Hepatocyte (in vitro differentiated cells): ENCODE measurements around the gene PRKG1. TPM values are rescaled to one million over a fixed set of nuclear protein-coding genes. Genes with fewer than 3 reads are reported as not detected.
"Not testable (repeated sequence)": the region's sequence is repeated elsewhere in the genome, so short reads cannot be mapped to it uniquely, and the experiment has no call there.

ENCODE experiments used
- DNase-seq: peaks from one replicate; pipeline ENCODE4 v3.0.0-alpha.2; 2016; ENCODE audit warnings: low spot score
- H2AFZ ChIP-seq: fragments of 200-600 bp; sonication (generic); 2 replicates; pipeline ENCODE4 v1.6.0; 2016; ENCODE audit warnings: antibody characterized with exemption, mild to moderate bottlenecking
- H3K27ac ChIP-seq: fragments of 200-600 bp; sonication (generic); 2 replicates; pipeline ENCODE4 v1.5.1; 2016; ENCODE audit warnings: mild to moderate bottlenecking
- H3K27me3 ChIP-seq: fragments of 200-600 bp; sonication (generic); 2 replicates; pipeline ENCODE4 v1.6.1; 2016
- H3K36me3 ChIP-seq: fragments of 200-600 bp; sonication (generic); replicated peaks from 2 replicates; pipeline ENCODE4 v1.5.1; 2016; ENCODE audit warnings: low read depth; ENCODE audit not compliant: insufficient read depth
- H3K4me1 ChIP-seq: fragments of 200-600 bp; sonication (generic); 2 replicates; pipeline ENCODE4 v1.5.1; 2016; ENCODE audit warnings: mild to moderate bottlenecking, moderate library complexity; ENCODE audit not compliant: insufficient read depth
- H3K4me2 ChIP-seq: fragments of 200-600 bp; sonication (generic); 2 replicates; pipeline ENCODE4 v1.6.0; 2016
- H3K4me3 ChIP-seq: fragments of 200-600 bp; sonication (generic); 2 replicates; pipeline ENCODE4 v1.5.1; 2016; ENCODE audit warnings: mild to moderate bottlenecking
- H3K79me2 ChIP-seq: fragments of 200-600 bp; sonication (generic); 2 replicates; pipeline ENCODE4 v1.6.0; 2017; ENCODE audit warnings: mild to moderate bottlenecking
- H3K9me2 ChIP-seq: fragments of 200-600 bp; sonication (generic); replicated peaks from 2 replicates; pipeline ENCODE4 v1.6.0; 2017; ENCODE audit warnings: mild to moderate bottlenecking; ENCODE audit not compliant: insufficient read depth
- H3K9me3 ChIP-seq: fragments of 200-600 bp; sonication (generic); 2 replicates; pipeline ENCODE4 v1.5.1; 2016; ENCODE audit warnings: low read depth, mild to moderate bottlenecking
- H4K20me1 ChIP-seq: fragments of 200-600 bp; sonication (generic); 2 replicates; pipeline ENCODE4 v1.6.0; 2016; ENCODE audit warnings: mild to moderate bottlenecking; ENCODE audit not compliant: insufficient read depth, poor library complexity, severe bottlenecking
- EZH2 ChIP-seq: fragments of 200-600 bp; sonication (generic); IDR thresholded peaks from 2 replicates; pipeline ENCODE4 v1.6.1; 2016; ENCODE audit warnings: antibody characterized with exemption, mild to moderate bottlenecking, borderline replicate concordance
- EZH2phosphoT487 ChIP-seq: fragments of 200-600 bp; sonication (generic); IDR thresholded peaks from one replicate; pipeline ENCODE4 v1.6.1; 2018; ENCODE audit warnings: antibody characterized with exemption, mild to moderate bottlenecking, low read depth, moderate library complexity; ENCODE audit not compliant: unreplicated experiment, severe bottlenecking
- WGBS: methylation state at CpG from one replicate; pipeline ENCODE4 v1.1.6; 2016; ENCODE audit warnings: low lambda C conversion rate; ENCODE audit errors: missing lambda C conversion rate; 5-methylcytosine and 5-hydroxymethylcytosine counted together
- polyA plus RNA-seq: library from polyadenylated mRNA; unstranded; fragments of >200 nt; fragmentation: Nextera tagmentation; extraction: Ambion mirVana; gene quantifications from 2 replicates; pipeline ENCODE4 v1.2.1, GENCODE V29; 2016
- total RNA-seq: library from RNA; depleted of rRNA; stranded (reverse); fragments of >200 nt; gene quantifications from 2 replicates; pipeline ENCODE4 v1.2.3, GENCODE V29; 2014
- TF ChIP-seq, protein P1 (sequence below): fragments of 200-600 bp; sonication (generic); IDR thresholded peaks from 2 replicates; pipeline ENCODE4 v1.5.1; 2016; ENCODE audit warnings: antibody characterized with exemption, mild to moderate bottlenecking; ENCODE audit not compliant: poor library complexity

The PRKG1 gene
- total and polyA plus RNA-seq, 2 experiments from 2014 or later: 4.0 to 8.1 TPM

- Histone ChIP-seq H3K9me2 (no peaks in the 10 kb centered on the region), H4K20me1 (no peaks in the 10 kb centered on the region), H3K4me3 (no peak overlapping the region), H3K27ac (no peak overlapping the region), H3K27me3 (no peaks in the 10 kb centered on the region), H3K4me1 (no peaks in the 10 kb centered on the region), H3K9me3 (no peaks in the 10 kb centered on the region), H3K36me3 (no peaks in the 10 kb centered on the region), H3K79me2 (no peaks in the 10 kb centered on the region), H2AFZ (no peak overlapping the region), H3K4me2 (no peak overlapping the region)
- 90% methylated on average over 2 of the region's 2 CpGs for WGBS
- no peak for DNase-seq
- TF ChIP-seq, protein P1, sequence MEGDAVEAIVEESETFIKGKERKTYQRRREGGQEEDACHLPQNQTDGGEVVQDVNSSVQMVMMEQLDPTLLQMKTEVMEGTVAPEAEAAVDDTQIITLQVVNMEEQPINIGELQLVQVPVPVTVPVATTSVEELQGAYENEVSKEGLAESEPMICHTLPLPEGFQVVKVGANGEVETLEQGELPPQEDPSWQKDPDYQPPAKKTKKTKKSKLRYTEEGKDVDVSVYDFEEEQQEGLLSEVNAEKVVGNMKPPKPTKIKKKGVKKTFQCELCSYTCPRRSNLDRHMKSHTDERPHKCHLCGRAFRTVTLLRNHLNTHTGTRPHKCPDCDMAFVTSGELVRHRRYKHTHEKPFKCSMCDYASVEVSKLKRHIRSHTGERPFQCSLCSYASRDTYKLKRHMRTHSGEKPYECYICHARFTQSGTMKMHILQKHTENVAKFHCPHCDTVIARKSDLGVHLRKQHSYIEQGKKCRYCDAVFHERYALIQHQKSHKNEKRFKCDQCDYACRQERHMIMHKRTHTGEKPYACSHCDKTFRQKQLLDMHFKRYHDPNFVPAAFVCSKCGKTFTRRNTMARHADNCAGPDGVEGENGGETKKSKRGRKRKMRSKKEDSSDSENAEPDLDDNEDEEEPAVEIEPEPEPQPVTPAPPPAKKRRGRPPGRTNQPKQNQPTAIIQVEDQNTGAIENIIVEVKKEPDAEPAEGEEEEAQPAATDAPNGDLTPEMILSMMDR: no peak
- TF ChIP-seq EZH2 (no peak), EZH2phosphoT487 (no peak)
Measured at GRCh38 chr10:51270936-51271530, 196.7 kb downstream of the PRKG1 start.

DNA sequence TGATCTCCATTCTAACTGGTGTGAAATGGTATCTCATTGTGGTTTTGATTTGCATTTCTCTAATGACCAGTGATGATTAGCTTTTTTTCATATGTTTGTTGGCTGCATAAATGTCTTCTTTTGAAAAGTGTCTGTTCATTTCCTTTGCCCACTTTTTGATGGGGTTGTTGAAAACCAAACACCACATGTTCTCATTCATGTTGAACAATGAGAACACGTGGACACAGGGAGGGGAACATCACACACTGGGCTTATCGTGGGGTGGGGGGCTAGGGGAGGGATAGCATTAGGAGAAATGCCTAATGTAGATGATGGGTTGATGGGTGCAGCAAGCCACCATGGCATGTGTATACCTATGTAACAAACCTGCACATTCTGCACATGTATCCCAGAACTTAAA is 197.8 kb downstream of the PRKG1 start:
- not testable (repeated sequence) for H3K4me1 ChIP-seq, H3K79me2 ChIP-seq, H3K4me2 ChIP-seq, H3K9me3 ChIP-seq, H4K20me1 ChIP-seq, H3K27me3 ChIP-seq, H3K9me2 ChIP-seq, H3K4me3 ChIP-seq, H3K36me3 ChIP-seq, H3K27ac ChIP-seq, DNase-seq, H2AFZ ChIP-seq
- WGBS: 96% methylated on average over 2 of the region's 2 CpGs

GRCh38 chr10:51272555-51272954 is 198.3 kb downstream of the PRKG1 start:
- Histone ChIP-seq H3K4me3 (no peak overlapping the region), H3K79me2 (no peaks in the 10 kb centered on the region), H3K9me3 (no peaks in the 10 kb centered on the region), H3K27me3 (no peaks in the 10 kb centered on the region), H2AFZ (no peak overlapping the region), H3K4me2 (no peak overlapping the region), H3K36me3 (no peaks in the 10 kb centered on the region), H3K9me2 (no peaks in the 10 kb centered on the region), H3K4me1 (no peaks in the 10 kb centered on the region), H3K27ac (no peak overlapping the region), H4K20me1 (no peaks in the 10 kb centered on the region)
- WGBS: 76% methylated on average over 1 of the region's 1 CpG
- TF ChIP-seq EZH2 (no peak), EZH2phosphoT487 (no peak)
- TF ChIP-seq, protein P1: no peak
- no peak for DNase-seq

DNA sequence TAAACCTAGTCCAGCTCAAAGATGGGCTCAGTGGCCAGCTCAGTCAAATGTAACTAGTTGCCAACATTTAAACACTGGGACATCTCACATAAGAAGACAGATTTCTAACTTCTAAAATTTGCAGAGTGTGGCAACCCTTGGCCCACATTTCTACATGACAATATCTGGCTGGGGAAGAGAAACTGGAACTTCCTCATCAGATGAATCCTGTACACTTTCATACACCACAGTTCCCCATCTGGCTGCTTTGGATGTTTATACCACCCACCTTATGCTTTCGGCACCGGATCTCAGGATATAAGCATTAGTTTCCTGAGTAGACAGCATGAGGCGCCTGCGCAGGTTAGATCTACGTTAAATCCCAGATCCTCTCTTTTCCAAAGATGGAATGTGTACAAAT is 199.3 kb downstream of the PRKG1 start:
- no peak for DNase-seq
- Histone ChIP-seq H3K79me2 (no peaks in the 10 kb centered on the region), H3K27me3 (no peaks in the 10 kb centered on the region), H3K4me3 (no peak overlapping the region), H3K27ac (no peak overlapping the region), H3K4me1 (no peaks in the 10 kb centered on the region), H3K4me2 (no peak overlapping the region), H3K9me3 (no peaks in the 10 kb centered on the region), H2AFZ (no peak overlapping the region), H3K36me3 (no peaks in the 10 kb centered on the region), H3K9me2 (no peaks in the 10 kb centered on the region), H4K20me1 (no peaks in the 10 kb centered on the region)
- TF ChIP-seq EZH2phosphoT487 (no peak), EZH2 (no peak)
- TF ChIP-seq, protein P1: no peak
- WGBS: 95% methylated on average over 5 of the region's 5 CpGs

- H3K27ac ChIP-seq, H3K36me3 ChIP-seq, H3K9me2 ChIP-seq, H4K20me1 ChIP-seq, H3K9me3 ChIP-seq, H3K79me2 ChIP-seq, H3K27me3 ChIP-seq, H3K4me3 ChIP-seq, H2AFZ ChIP-seq, H3K4me1 ChIP-seq, H3K4me2 ChIP-seq, DNase-seq: not testable (repeated sequence)
- WGBS: 95% methylated on average over 6 of the region's 6 CpGs
Measured at GRCh38 chr10:51276097-51276496, 201.8 kb downstream of the PRKG1 start.

GRCh38 chr10:51281387-51281786 is 207.1 kb downstream of the PRKG1 start:
- not testable (repeated sequence) for H3K4me1 ChIP-seq, H3K79me2 ChIP-seq, DNase-seq

More at GRCh38 chr10:51281387-51281786, 207.1 kb downstream of the PRKG1 start:
- not testable (repeated sequence) for H3K9me3 ChIP-seq, H3K9me2 ChIP-seq, H3K27ac ChIP-seq, H3K4me3 ChIP-seq, H3K36me3 ChIP-seq, H3K4me2 ChIP-seq, H3K27me3 ChIP-seq, H2AFZ ChIP-seq, H4K20me1 ChIP-seq
- 89% methylated on average over 5 of the region's 5 CpGs for WGBS
